ENCODE results near the gene CCDC187.

DNA sequence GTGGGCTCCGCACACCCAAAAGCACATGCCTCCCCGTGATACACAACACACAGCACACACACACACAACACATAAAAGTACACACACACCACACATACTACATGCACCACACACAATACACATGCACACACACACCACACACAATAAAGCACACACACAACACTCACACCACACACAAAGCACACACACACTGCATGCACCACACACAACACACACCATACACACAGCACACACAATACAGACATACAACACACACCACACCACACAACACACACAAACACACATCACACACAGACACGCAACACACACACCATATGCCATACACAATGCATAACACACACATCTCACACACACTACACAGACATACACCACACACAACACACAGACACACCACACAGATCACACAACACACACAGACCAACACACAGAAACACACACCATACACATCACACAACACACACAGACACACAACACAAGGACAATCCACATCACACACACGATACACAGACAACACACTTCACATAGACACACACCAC is 3.4 kb upstream of the CCDC187 start:
- TF ChIP-seq PAX5 (IDR thresholded peaks at IDR 0.05; ENCODE audit: insufficient read depth, low read length, severe bottlenecking) (no peak), POLR2AphosphoS5 (IDR thresholded peaks at IDR 0.05; ENCODE audit: low read depth, low read length) (no peak), POLR2A (IDR thresholded peaks at IDR 0.05; ENCODE audit: low read depth, low read length) (no peak), SPI1 (IDR thresholded peaks at IDR 0.05; ENCODE audit: low read depth, low read length) (no peak)

All from GM12891 (cell line).